PC-3 (cell line): Measurements from ENCODE around the gene TRIP6. TPM values are rescaled to one million over a fixed set of nuclear protein-coding genes. Genes with fewer than 3 reads are reported as not detected.

Source experiments
- ATAC-seq: fragments of 200-7000 bp; cut with Tn5 transposase; 2 replicates; pipeline ENCODE4 v1.9.1; 2020; ENCODE audit warnings: mild to moderate bottlenecking, moderate library complexity
- BruUV-seq: library from RNA; stranded (reverse); fragments of 400-500 nt; replicated peaks from 2 replicates; lab custom pipeline; 2021; lab: Mats Ljungman, UMichigan
- CTCF ChIA-PET: fragments of 300-600 bp; sonication (Branson Sonifier 250); formaldehyde crosslinking; loops from one replicate; lab custom pipeline; 2022; ENCODE audit warnings: antibody characterized with exemption; lab: Charles Lee
- POLR2A ChIA-PET: fragments of 300-600 bp; sonication (Branson Sonifier 250); formaldehyde crosslinking; loops from one replicate; lab custom pipeline; 2022; ENCODE audit warnings: antibody characterized with exemption; ENCODE audit not compliant: unreplicated experiment; lab: Charles Lee
- DNase-seq: peaks from one replicate; pipeline ENCODE4 v3.0.0-alpha.2; 2015
- H2AFZ ChIP-seq: fragments of 300-600 bp; sonication (generic); 2 replicates; pipeline ENCODE4 v1.6.0; 2016; ENCODE audit warnings: antibody characterized with exemption, low read length
- H3F3A ChIP-seq: fragments of 300-600 bp; sonication (generic); one replicate; pipeline ENCODE4 v1.6.0; 2017; ENCODE audit warnings: antibody characterized with exemption, low read length, control low read depth, mild to moderate bottlenecking; ENCODE audit not compliant: unreplicated experiment
- H3K27ac ChIP-seq: fragments of 300-600 bp; sonication (generic); 2 replicates; pipeline ENCODE4 v1.5.1; 2016; ENCODE audit warnings: mild to moderate bottlenecking, low read length
- H3K27me3 ChIP-seq: fragments of 300-600 bp; sonication (generic); 2 replicates; pipeline ENCODE4 v1.6.1; 2016; ENCODE audit warnings: low read length, mixed read lengths
- H3K36me3 ChIP-seq: fragments of 300-600 bp; sonication (generic); 2 replicates; pipeline ENCODE4 v1.6.1; 2016; ENCODE audit warnings: low read depth, mixed run types, low read length, mixed read lengths
- H3K4me1 ChIP-seq: fragments of 300-600 bp; sonication (generic); 2 replicates; pipeline ENCODE4 v1.5.1; 2016; ENCODE audit warnings: low read length; ENCODE audit not compliant: insufficient read depth
- H3K4me2 ChIP-seq: fragments of 300-600 bp; sonication (generic); 2 replicates; pipeline ENCODE4 v1.6.0; 2016; ENCODE audit warnings: low read length
- H3K4me3 ChIP-seq: fragments of 300-600 bp; sonication (generic); 2 replicates; pipeline ENCODE4 v1.5.1; 2016; ENCODE audit warnings: mild to moderate bottlenecking, low read length, mixed read lengths
- H3K79me2 ChIP-seq: fragments of 300-600 bp; sonication (generic); 2 replicates; pipeline ENCODE4 v1.6.1; 2017; ENCODE audit warnings: low read length, mixed read lengths
- H3K9ac ChIP-seq: fragments of 300-600 bp; sonication (generic); 2 replicates; pipeline ENCODE4 v1.6.0; 2016; ENCODE audit warnings: mild to moderate bottlenecking, low read length
- H3K9me2 ChIP-seq: fragments of 300-600 bp; sonication (generic); replicated peaks from 2 replicates; pipeline ENCODE4 v1.6.1; 2016; ENCODE audit warnings: mixed run types, low read length, mixed read lengths
- H3K9me3 ChIP-seq: fragments of 300-600 bp; sonication (generic); 2 replicates; pipeline ENCODE4 v1.6.1; 2016; ENCODE audit warnings: low read length, mixed read lengths
- H4K20me1 ChIP-seq: fragments of 300-600 bp; sonication (generic); 2 replicates; pipeline ENCODE4 v1.6.1; 2016; ENCODE audit warnings: low read length, mixed read lengths
- EZH2 ChIP-seq: fragments of 300-600 bp; sonication (generic); IDR thresholded peaks from one replicate; pipeline ENCODE4 v1.6.1; 2017; ENCODE audit warnings: antibody characterized with exemption, mild to moderate bottlenecking, low read length; ENCODE audit not compliant: unreplicated experiment
- EZH2phosphoT487 ChIP-seq: fragments of 300-600 bp; sonication (generic); IDR thresholded peaks from 2 replicates; pipeline ENCODE4 v1.6.1; 2018; ENCODE audit warnings: mild to moderate bottlenecking, antibody characterized with exemption, low read length, borderline replicate concordance
- intact Hi-C: fragments of 100-400 bp; cut with micrococcal nuclease; formaldehyde crosslinking; loops from 2 replicates; pipeline ENCODE4 v1.9.0; 2023
- total RNA-seq: library from RNA; depleted of rRNA; stranded (reverse); fragments of >200 nt; gene quantifications from 2 replicates; pipeline ENCODE4 v1.2.3, GENCODE V29; 2014
- TF ChIP-seq, protein P1 (sequence below): fragments of 300-600 bp; sonication (generic); conservative IDR thresholded peaks from 2 replicates; pipeline ENCODE4 v1.5.1; 2017; ENCODE audit warnings: antibody characterized with exemption, low read depth, mild to moderate bottlenecking, low read length

The TRIP6 gene
- total RNA-seq, 1 experiment from 2014 or later: 11.3 TPM

DNA sequence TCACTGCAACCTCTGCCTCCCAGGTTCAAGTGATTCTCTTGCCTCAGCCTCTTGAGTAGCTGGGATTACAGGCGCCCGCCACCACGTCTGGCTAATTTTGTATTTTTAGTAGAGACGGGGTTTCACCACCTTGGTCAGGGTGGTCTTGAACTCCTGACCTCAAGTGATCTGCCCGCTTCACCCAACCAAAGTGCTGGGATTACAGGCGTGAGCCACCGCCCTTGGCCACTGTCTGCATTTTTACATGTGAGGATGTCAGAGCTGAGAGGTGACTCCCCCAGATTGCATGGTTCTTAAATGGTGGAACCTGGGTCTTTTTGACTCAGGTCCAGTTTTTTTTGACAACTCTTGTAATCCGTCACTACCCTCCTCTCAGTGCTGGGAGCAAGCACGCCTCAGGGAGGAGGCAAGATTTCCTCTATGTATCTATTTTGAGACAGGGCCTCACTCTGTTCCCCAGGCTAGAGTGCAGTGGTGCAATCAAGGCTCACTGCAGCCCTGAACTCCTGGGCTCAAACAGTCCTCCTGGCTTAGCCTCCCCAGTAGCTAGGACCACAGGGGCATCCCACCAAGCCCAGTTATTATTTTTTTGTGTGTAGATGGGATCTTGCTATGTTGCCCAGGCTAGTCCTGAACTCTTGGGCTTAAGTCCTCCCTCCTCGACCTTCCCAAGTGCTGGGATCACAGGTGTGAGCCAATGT lies 6.6 kb downstream of the TRIP6 start:
- Histone ChIP-seq H3F3A (no peaks in the 10 kb centered on the region), H2AFZ (no peak overlapping the region), H3K79me2 (peaks cover 39% of the 10 kb centered on the region), H4K20me1 (peaks cover 32% of the 10 kb centered on the region), H3K9me2 (no peaks in the 10 kb centered on the region), H3K27me3 (no peaks in the 10 kb centered on the region), H3K4me1 (peaks cover 27% of the 10 kb centered on the region), H3K27ac (peak overlapping the region; percentile 76; the same call in 1 of the 2 replicates), H3K36me3 (peaks cover 19% of the 10 kb centered on the region), H3K9me3 (no peaks in the 10 kb centered on the region), H3K4me2 (peak overlapping the region; percentile 100), H3K9ac (peak overlapping the region; percentile 99), H3K4me3 (peak overlapping the region; percentile 78; the same call in 1 of the 2 replicates)
- DNase-seq (no peak), ATAC-seq (no peak)
- POLR2A ChIA-PET: no interaction called here
- CTCF ChIA-PET: no interaction called here
- no TSS peak for BruUV-seq
- no peak for TF ChIP-seq EZH2
- intact Hi-C loops: no loop called here

DNA sequence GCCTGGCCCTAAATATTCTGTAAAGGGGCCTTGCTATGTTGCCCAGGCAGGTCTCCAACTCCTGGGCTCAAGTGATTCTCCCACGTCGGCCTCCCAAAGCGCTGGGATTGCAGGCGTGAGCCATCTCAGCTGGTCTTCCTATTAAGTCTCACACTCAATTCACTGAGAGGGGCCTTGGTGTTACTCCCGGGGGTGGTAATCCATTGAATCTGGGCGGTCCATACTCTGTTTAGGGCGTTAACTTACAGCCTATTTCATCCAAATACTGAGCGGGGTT lies 7.1 kb downstream of the TRIP6 start:
- intact Hi-C loops: no loop called here
- Histone ChIP-seq H3K4me2 (peak overlapping the region; percentile 100), H3K9me2 (no peaks in the 10 kb centered on the region), H3K27me3 (no peaks in the 10 kb centered on the region), H3K36me3 (peaks cover 22% of the 10 kb centered on the region), H3K4me3 (peak overlapping the region; percentile 78), H3K9ac (peak overlapping the region; percentile 99), H3F3A (no peaks in the 10 kb centered on the region), H3K79me2 (peaks cover 44% of the 10 kb centered on the region), H2AFZ (peak overlapping the region; percentile 77), H3K27ac (peak overlapping the region; percentile 76), H4K20me1 (peaks cover 36% of the 10 kb centered on the region), H3K9me3 (no peaks in the 10 kb centered on the region), H3K4me1 (peaks cover 27% of the 10 kb centered on the region)
- ATAC-seq (no peak), DNase-seq (no peak)
- TF ChIP-seq EZH2: no peak
- TF ChIP-seq, protein P1, sequence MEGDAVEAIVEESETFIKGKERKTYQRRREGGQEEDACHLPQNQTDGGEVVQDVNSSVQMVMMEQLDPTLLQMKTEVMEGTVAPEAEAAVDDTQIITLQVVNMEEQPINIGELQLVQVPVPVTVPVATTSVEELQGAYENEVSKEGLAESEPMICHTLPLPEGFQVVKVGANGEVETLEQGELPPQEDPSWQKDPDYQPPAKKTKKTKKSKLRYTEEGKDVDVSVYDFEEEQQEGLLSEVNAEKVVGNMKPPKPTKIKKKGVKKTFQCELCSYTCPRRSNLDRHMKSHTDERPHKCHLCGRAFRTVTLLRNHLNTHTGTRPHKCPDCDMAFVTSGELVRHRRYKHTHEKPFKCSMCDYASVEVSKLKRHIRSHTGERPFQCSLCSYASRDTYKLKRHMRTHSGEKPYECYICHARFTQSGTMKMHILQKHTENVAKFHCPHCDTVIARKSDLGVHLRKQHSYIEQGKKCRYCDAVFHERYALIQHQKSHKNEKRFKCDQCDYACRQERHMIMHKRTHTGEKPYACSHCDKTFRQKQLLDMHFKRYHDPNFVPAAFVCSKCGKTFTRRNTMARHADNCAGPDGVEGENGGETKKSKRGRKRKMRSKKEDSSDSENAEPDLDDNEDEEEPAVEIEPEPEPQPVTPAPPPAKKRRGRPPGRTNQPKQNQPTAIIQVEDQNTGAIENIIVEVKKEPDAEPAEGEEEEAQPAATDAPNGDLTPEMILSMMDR: no peak
- no peak for TF ChIP-seq EZH2phosphoT487
- CTCF ChIA-PET: no interaction called here
- POLR2A ChIA-PET: no interaction called here
- BruUV-seq: no TSS peak

DNA sequence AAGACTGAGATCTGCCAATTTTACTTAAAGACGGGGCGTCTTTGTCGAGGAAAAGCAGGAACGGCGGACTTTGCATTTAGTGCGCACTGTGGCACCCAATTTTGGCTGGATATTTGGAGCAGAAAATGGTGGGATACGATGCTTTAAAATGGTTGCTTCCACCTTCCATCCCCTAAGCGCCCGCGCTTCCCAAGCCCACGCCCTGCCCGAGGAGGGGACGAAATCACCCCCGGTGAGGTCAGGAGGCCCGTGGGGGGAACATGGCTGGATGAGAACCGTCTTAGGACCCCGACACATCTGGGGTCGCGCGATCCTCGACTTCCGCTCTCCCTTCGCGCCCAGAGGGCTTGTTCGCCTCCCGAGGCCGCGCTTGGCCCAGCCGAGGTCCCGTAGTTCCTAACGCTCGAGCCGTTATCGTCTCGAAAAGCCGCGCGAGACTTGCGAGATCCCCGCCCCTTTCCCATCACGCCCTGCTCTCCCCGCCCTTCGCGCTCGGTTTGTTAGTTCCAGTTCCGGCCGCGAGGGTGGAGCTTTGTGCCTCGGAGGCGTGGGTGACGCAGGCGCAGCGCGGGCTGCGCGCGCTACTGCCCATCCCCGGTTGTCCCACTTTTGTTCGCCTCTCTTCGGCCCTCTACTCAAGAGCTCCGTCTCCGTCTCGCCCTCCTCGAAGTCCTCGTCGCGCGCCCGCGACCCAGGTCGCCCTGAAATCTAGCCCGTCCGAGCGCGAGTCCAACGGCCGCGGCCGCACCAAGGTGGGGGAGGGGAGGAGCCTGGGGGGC lies 7.6 kb downstream of the TRIP6 start, which contains the start of gene SRRT:
Gene SRRT, plus strand, starts transcription at position 527 of the 779 bp plus-strand sequence. CDS start 488 bp downstream, outside the sequence.
- peak within 1 kb of the TSS; percentile 100 for H3K4me2 ChIP-seq
- H3K9ac ChIP-seq: peak within 1 kb of the TSS; percentile 99
- ATAC-seq (peak; percentile 97), DNase-seq (peak; percentile 97)
- H3K36me3 ChIP-seq: peaks cover 26% of the 10 kb centered on the region
- intact Hi-C loops: no loop called here
- H4K20me1 ChIP-seq: peaks cover 41% of the 10 kb centered on the region
- no peaks in the 10 kb centered on the region for H3F3A ChIP-seq
- no peaks in the 10 kb centered on the region for H3K9me3 ChIP-seq
- POLR2A ChIA-PET: interaction anchor here (0.5 to 1.8 kb wide), 8 partner anchors 15 to 1532 kb away, joined by 3 to 39 read pairs (median 5); partner anchors contain the start of genes SLC12A9 and UFSP1
- peak within 1 kb of the TSS; percentile 76 for H3K27ac ChIP-seq
- CTCF ChIA-PET: interaction anchor here (0.6 to 0.7 kb wide), 2 partner anchors 286 to 321 kb away, joined by 7 read pairs; no protein-coding TSS in a partner anchor
- H3K9me2 ChIP-seq: no peaks in the 10 kb centered on the region
- peak within 1 kb of the TSS; percentile 78 for H3K4me3 ChIP-seq
- no peak for TF ChIP-seq EZH2phosphoT487
- TF ChIP-seq EZH2: no peak
- TF ChIP-seq, protein P1: no peak
- TSS peak; percentile 98 for BruUV-seq
- peaks cover 49% of the 10 kb centered on the region for H3K79me2 ChIP-seq
- H3K4me1 ChIP-seq: peaks cover 27% of the 10 kb centered on the region
- H2AFZ ChIP-seq: peak within 1 kb of the TSS; percentile 77
- no peaks in the 10 kb centered on the region for H3K27me3 ChIP-seq
